Endothelial cell of umbilical vein (primary cell): ENCODE data around the gene EXOC3. TPM values are rescaled to one million over a fixed set of nuclear protein-coding genes. Genes with fewer than 3 reads are reported as not detected.

Experiments
- BruUV-seq: library from RNA; stranded (reverse); fragments of 400-500 nt; replicated peaks from 2 replicates; lab custom pipeline; 2021; lab: Mats Ljungman, UMichigan
- CTCF ChIA-PET: fragments of 300-600, 350-600 bp; sonication (Branson Sonifier 250); formaldehyde crosslinking; loops from one replicate; lab custom pipeline; 2021; ENCODE audit warnings: antibody characterized with exemption, inconsistent platforms; lab: Charles Lee
- POLR2A ChIA-PET: fragments of 300-600, 350-600 bp; sonication (Branson Sonifier 250); formaldehyde crosslinking; loops from one replicate; lab custom pipeline; 2021; ENCODE audit warnings: antibody characterized with exemption, inconsistent platforms; lab: Charles Lee
- DNase-seq: peaks from one replicate; pipeline ENCODE4 v3.0.0-alpha.2; 2011; ENCODE audit warnings: low read depth, low spot score
- FAIRE-seq: peaks from 2 replicates; lab custom pipeline; 2011; peaks lifted over from hg19 to GRCh38; lab: Jason Lieb, UNC
- H2AFZ ChIP-seq: 2 replicates; pipeline ENCODE4 v1.6.0; 2012; ENCODE audit warnings: low read depth, low read length, control low read depth, inconsistent platforms
- H3K27ac ChIP-seq: 2 replicates; pipeline ENCODE4 v1.5.1; 2011; ENCODE audit warnings: low read depth, mild to moderate bottlenecking, control low read depth, low read length, moderate library complexity; ENCODE audit not compliant: insufficient read depth
- H3K27me3 ChIP-seq, 2 experiments: 2 replicates each; pipeline versions ENCODE4 v1.6.0 to v1.6.1; 2011; ENCODE audit warnings: low read length in 2 of 2, mixed read lengths in 1 of 2; ENCODE audit not compliant: control insufficient read depth in 2 of 2, insufficient read depth in 2 of 2
- H3K36me3 ChIP-seq, 2 experiments: 2 replicates in 1 of 2; 3 replicates in 1 of 2; pipeline ENCODE4 v1.5.1; 2011; ENCODE audit warnings: low read length in 2 of 2, mild to moderate bottlenecking in 1 of 2, moderate library complexity in 1 of 2; ENCODE audit not compliant: control insufficient read depth in 2 of 2, insufficient read depth in 2 of 2; ENCODE audit errors: extremely low read depth in 1 of 2
- H3K4me1 ChIP-seq: 3 replicates; pipeline ENCODE4 v1.5.1; 2011; ENCODE audit warnings: mild to moderate bottlenecking, low read length; ENCODE audit not compliant: control insufficient read depth, insufficient read depth; ENCODE audit errors: extremely low read depth
- H3K4me2 ChIP-seq: 2 replicates; pipeline ENCODE4 v1.6.1; 2011; ENCODE audit warnings: low read length, control low read depth, mixed read lengths; ENCODE audit not compliant: insufficient read depth
- H3K4me3 ChIP-seq, 3 experiments: fragments of 200-600 bp in 1 of 3; sonication (generic), shearing (Covaris generic) in 1 of 3; replicated peaks in 1 of 3; 2 replicates each; pipeline ENCODE4 v1.5.1; 2011 to 2016; ENCODE audit warnings: control low read depth in 3 of 3, low read length in 3 of 3, mild to moderate bottlenecking in 2 of 3, inconsistent platforms in 1 of 3, low read depth in 1 of 3, moderate library complexity in 1 of 3; ENCODE audit not compliant: insufficient read depth in 1 of 3
- H3K79me2 ChIP-seq: 2 replicates; pipeline ENCODE4 v1.6.0; 2012; ENCODE audit warnings: low read length, inconsistent platforms; ENCODE audit not compliant: control insufficient read depth, insufficient read depth
- H3K9ac ChIP-seq: replicated peaks from 2 replicates; pipeline ENCODE3; 2011; ENCODE audit warnings: low read length, control low read depth; ENCODE audit not compliant: insufficient read depth; ENCODE audit errors: extremely low read depth
- H3K9me1 ChIP-seq: replicated peaks from 3 replicates; pipeline ENCODE4 v1.6.0; 2011; ENCODE audit warnings: mild to moderate bottlenecking, low read length; ENCODE audit not compliant: control insufficient read depth, insufficient read depth; ENCODE audit errors: extremely low read depth
- H3K9me3 ChIP-seq: replicated peaks from 2 replicates; pipeline ENCODE4 v1.5.1; 2012; ENCODE audit warnings: low read length, inconsistent platforms; ENCODE audit not compliant: control insufficient read depth, insufficient read depth
- H4K20me1 ChIP-seq: replicated peaks from 2 replicates; pipeline ENCODE3; 2011; ENCODE audit warnings: mild to moderate bottlenecking, low read length; ENCODE audit not compliant: control insufficient read depth, insufficient read depth; ENCODE audit errors: extremely low read depth
- CTCF ChIP-seq, 2 donors: IDR thresholded peaks; 1 replicate in 1 of 2; 2 replicates in 1 of 2; pipeline ENCODE4 v1.5.1; 2011; ENCODE audit warnings: low read length in 2 of 2, mild to moderate bottlenecking in 2 of 2, moderate library complexity in 2 of 2, control low read depth in 1 of 2, inconsistent platforms in 1 of 2, low read depth in 1 of 2; ENCODE audit not compliant: insufficient read depth in 1 of 2; ENCODE audit errors: extremely low read depth in 1 of 2
- JUN ChIP-seq: IDR thresholded peaks from 2 replicates; pipeline ENCODE4 v1.6.1; 2011; ENCODE audit warnings: borderline replicate concordance, low read depth; ENCODE audit not compliant: insufficient read length, insufficient read depth
- MAX ChIP-seq: IDR thresholded peaks from 2 replicates; pipeline ENCODE4 v1.6.1; 2011; ENCODE audit not compliant: insufficient read depth, insufficient read length
- POLR2A ChIP-seq: IDR thresholded peaks from 2 replicates; pipeline ENCODE4 v1.6.1; 2012; ENCODE audit warnings: low read depth, mild to moderate bottlenecking, control low read depth, low read length
- dilution Hi-C: fragments of 300-500 bp; cut with MboI; formaldehyde crosslinking; loops from one replicate; pipeline ENCODE4 v1.15.0; 2019; ENCODE audit warnings: low sequenced_read_pairs; ENCODE audit not compliant: extremely low pct_ligation_motif_present
- intact Hi-C: fragments of 100-400 bp; cut with micrococcal nuclease; formaldehyde crosslinking; loops from one replicate; pipeline ENCODE4 v1.10.0; 2022
- polyA plus RNA-seq, 4 experiments: library from polyadenylated mRNA; depleted of rRNA in 3 of 4; stranded (reverse) in 3 of 4; unstranded in 1 of 4; fragments of >200 nt; gene quantifications; 2 replicates each; pipeline versions ENCODE4 v1.2.1 to v1.2.3, GENCODE V29; 2011 to 2012; ENCODE audit warnings: missing spikeins in 1 of 4
- total RNA-seq: library from RNA; stranded (reverse); gene quantifications from 2 replicates; pipeline ENCODE4 v1.2.3, GENCODE V29; 2021

The EXOC3 gene
- total and polyA plus RNA-seq, 2 donors (not counting 3 experiments of a cell fraction or from before 2014, with no cell fraction given): 26.4 to 52.9 TPM

- no peak overlapping the region for H3K27ac ChIP-seq
- no peak for TF ChIP-seq JUN
- no peak for TF ChIP-seq POLR2A
- no peak for TF ChIP-seq MAX
- TF ChIP-seq CTCF (IDR thresholded peaks at IDR 0.05; ENCODE audit: extremely low read depth in 1 of 2, insufficient read depth in 1 of 2, low read depth in 1 of 2, low read length in 2 of 2): no peak
- no peaks in the 10 kb centered on the region for H3K79me2 ChIP-seq
- intact Hi-C loops: loop anchor here (2.0 kb wide), 1 partner anchor 242 kb away; no protein-coding TSS in a partner anchor
- no peak overlapping the region for H3K4me2 ChIP-seq
- H3K9ac ChIP-seq: no peak overlapping the region
- H2AFZ ChIP-seq: no peak overlapping the region
- H3K9me3 ChIP-seq: no peaks in the 10 kb centered on the region
- no peaks in the 10 kb centered on the region for H3K4me1 ChIP-seq
- ChIA-PET CTCF (interaction anchor here (0.6 to 7.1 kb wide), 12 partner anchors 13 to 242 kb away, joined by 3 to 94 read pairs (median 4); partner anchors contain the start of genes AHRR and PDCD6), POLR2A (no interaction called here)
- dilution Hi-C loops: no loop called here
- no peak for DNase-seq
- FAIRE-seq: no peak
- no peaks in the 10 kb centered on the region for H4K20me1 ChIP-seq
- H3K36me3 ChIP-seq: no peaks in the 10 kb centered on the region
- H3K27me3 ChIP-seq: no peaks in the 10 kb centered on the region
- no peak overlapping the region for H3K4me3 ChIP-seq
- no peaks in the 10 kb centered on the region for H3K9me1 ChIP-seq
- no TSS peak for BruUV-seq
Measured at GRCh38 chr5:430214-430925, 12.6 kb upstream of the EXOC3 start.
